HFFc6 (cell line): ENCODE measurements around the gene IL36B. TPM values are rescaled to one million over a fixed set of nuclear protein-coding genes. Genes with fewer than 3 reads are reported as not detected.

Source experiments
- DNase-seq: peaks from one replicate; pipeline ENCODE4 v3.0.0-alpha.2; 2018
- H3K27ac Mint-ChIP-seq: 2 replicates; pipeline ENCODE4 v1.8.0; 2020; ENCODE audit warnings: mild to moderate bottlenecking, mixed read lengths
- H3K27me3 Mint-ChIP-seq: 2 replicates; pipeline ENCODE4 v1.8.0; 2021; ENCODE audit warnings: mild to moderate bottlenecking, moderate library complexity, mixed read lengths; ENCODE audit not compliant: insufficient read depth
- H3K36me3 Mint-ChIP-seq: 2 replicates; pipeline ENCODE4 v1.8.0; 2021; ENCODE audit warnings: low read depth, mixed read lengths
- H3K4me1 Mint-ChIP-seq: 2 replicates; pipeline ENCODE4 v1.8.0; 2020; ENCODE audit warnings: low read depth, mixed read lengths
- H3K4me3 Mint-ChIP-seq: 2 replicates; pipeline ENCODE4 v1.8.0; 2020; ENCODE audit warnings: mild to moderate bottlenecking, moderate library complexity, mixed read lengths
- H3K9me3 Mint-ChIP-seq: 2 replicates; pipeline ENCODE4 v1.8.0; 2020; ENCODE audit warnings: mild to moderate bottlenecking, mixed read lengths
- CTCF ChIP-seq: fragments of 200-600 bp; sonication (generic); IDR thresholded peaks from 2 replicates; pipeline ENCODE4 v1.5.0; 2021; ENCODE audit warnings: antibody characterized with exemption, mild to moderate bottlenecking
- total RNA-seq, 6 experiments: library from RNA; stranded (reverse); fragmentation: NEBNext Ultra II Directional; extraction: Animal tissue kit (Norgen Biotek cat#: 25700); gene quantifications; 2 replicates in 1 of 6; 3 replicates in 5 of 6; pipeline ENCODE4 v1.2.3, GENCODE V29; 2021

The IL36B gene
- total RNA-seq, 6 experiments from 2014 or later: not detected

- Mint-ChIP-seq H3K9me3 (peaks cover 3% of the 10 kb centered on the region; the same call in 1 of the 2 replicates), H3K36me3 (no peaks in the 10 kb centered on the region), H3K27me3 (peaks cover 28% of the 10 kb centered on the region), H3K4me3 (no peak overlapping the region), H3K27ac (no peak overlapping the region), H3K4me1 (no peaks in the 10 kb centered on the region)
- TF ChIP-seq CTCF: no peak
- no peak for DNase-seq
These were observed 9.5 kb upstream of the IL36B start for GRCh38 chr2:113061896-113062770.

DNA sequence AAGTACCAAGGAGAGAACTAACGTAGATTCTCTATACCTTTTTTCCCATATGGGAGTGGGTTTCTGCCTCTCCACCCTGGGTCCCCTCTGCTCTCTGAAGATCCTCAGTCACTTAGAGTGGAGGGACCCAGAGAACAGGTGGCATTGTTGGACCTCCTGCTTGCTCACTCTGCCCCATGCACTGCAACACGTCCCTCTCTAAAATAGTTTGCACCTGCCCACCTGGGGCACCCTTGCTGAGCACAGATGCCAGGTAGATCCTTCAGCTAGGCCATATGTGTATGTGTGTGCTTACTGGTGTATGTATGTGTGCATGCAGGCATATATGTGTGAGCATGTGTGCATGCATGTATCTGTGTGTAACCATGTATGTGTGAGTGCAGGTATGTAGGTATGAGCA is 8.6 kb upstream of the IL36B start:
- no peak for TF ChIP-seq CTCF
- Mint-ChIP-seq H3K27me3 (peaks cover 28% of the 10 kb centered on the region), H3K36me3 (no peaks in the 10 kb centered on the region), H3K4me1 (no peaks in the 10 kb centered on the region), H3K4me3 (no peak overlapping the region), H3K9me3 (peaks cover 5% of the 10 kb centered on the region), H3K27ac (no peak overlapping the region)
- no peak for DNase-seq

GRCh38 chr2:113060796-113061195 is 8.1 kb upstream of the IL36B start:
- no peak overlapping the region for H3K27ac Mint-ChIP-seq
- no peak for TF ChIP-seq CTCF
- no peaks in the 10 kb centered on the region for H3K4me1 Mint-ChIP-seq
- DNase-seq: no peak
- H3K36me3 Mint-ChIP-seq: no peaks in the 10 kb centered on the region
- H3K4me3 Mint-ChIP-seq: no peak overlapping the region
- H3K27me3 Mint-ChIP-seq: peaks cover 28% of the 10 kb centered on the region
- peaks cover 10% of the 10 kb centered on the region for H3K9me3 Mint-ChIP-seq

GRCh38 chr2:113060396-113060795 is 7.7 kb upstream of the IL36B start:
- H3K27ac Mint-ChIP-seq: no peak overlapping the region
- no peak overlapping the region for H3K4me3 Mint-ChIP-seq
- peaks cover 14% of the 10 kb centered on the region for H3K9me3 Mint-ChIP-seq
- no peak for DNase-seq
- no peaks in the 10 kb centered on the region for H3K4me1 Mint-ChIP-seq
- H3K36me3 Mint-ChIP-seq: no peaks in the 10 kb centered on the region
- peaks cover 31% of the 10 kb centered on the region for H3K27me3 Mint-ChIP-seq
- no peak for TF ChIP-seq CTCF

DNA sequence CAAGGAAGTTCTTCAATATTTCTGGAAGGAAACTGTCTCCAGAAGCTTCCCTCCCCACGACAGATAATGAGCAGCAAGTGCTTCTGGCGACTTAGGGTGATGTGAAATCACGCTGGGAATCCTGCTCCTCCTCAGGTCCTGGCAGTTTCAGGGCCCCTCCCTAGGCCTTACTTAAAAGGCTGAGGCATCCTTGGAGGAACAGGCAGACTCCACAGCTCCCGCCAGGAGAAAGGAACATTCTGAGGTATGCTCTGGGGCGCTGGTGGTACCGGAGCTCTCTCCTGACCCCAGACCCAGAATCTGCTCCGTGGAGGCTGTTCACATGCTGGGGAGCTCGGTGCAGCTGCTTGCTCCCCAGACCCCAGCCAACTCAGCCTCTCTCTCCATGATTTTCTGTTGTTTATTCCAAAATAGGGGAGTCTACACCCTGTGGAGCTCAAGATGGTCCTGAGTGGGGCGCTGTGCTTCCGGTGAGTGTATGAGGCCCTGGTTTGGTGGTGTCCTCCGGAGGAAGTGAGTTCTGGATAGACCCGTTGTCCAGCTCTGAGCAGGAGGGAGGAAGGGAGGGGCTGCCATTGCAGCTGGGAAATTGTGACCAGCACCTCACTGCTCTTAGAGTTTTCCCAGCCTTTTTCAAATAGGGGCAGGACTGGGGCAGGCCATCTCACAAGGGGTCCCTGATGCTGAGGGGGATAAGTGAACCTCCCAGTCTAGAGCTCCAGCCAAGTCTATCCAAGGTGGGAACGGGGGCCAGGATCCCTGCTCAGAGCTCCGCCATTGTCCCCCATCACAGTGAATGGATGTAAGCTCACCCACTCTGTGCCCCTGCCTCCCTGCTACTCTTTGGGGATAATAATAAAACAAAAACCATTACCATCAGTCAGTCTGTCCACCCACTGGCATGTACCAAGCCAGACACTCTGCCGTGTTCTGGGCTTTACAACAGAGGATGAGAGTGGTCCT is 6.6 kb upstream of the IL36B start, which contains the start of gene IL36RN:
Gene IL36RN (plus strand): TSS at position 201 of the 963 bp plus-strand sequence. CDS start 241 bp downstream, at position 442.
- H3K36me3 Mint-ChIP-seq: peaks cover 3% of the 10 kb centered on the region; the same call in 1 of the 2 replicates
- H3K9me3 Mint-ChIP-seq: peaks cover 21% of the 10 kb centered on the region
- no peak within 1 kb of the TSS for H3K4me3 Mint-ChIP-seq
- no peak within 1 kb of the TSS for H3K27ac Mint-ChIP-seq
- H3K4me1 Mint-ChIP-seq: no peaks in the 10 kb centered on the region
- peaks cover 33% of the 10 kb centered on the region for H3K27me3 Mint-ChIP-seq
- no peak for DNase-seq
- TF ChIP-seq CTCF: no peak
